C4-2B (cell line): ENCODE measurements around the gene EXPH5.

Experiments
- H3K27ac ChIP-seq: fragments of 450-650 bp; 2 replicates; pipeline ENCODE4 v1.5.1; 2017
- ZFX ChIP-seq: fragments of 450-650 bp; IDR thresholded peaks from 2 replicates; pipeline ENCODE4 v1.6.1; 2017
- TF ChIP-seq, protein P1 (sequence below): fragments of 450-650 bp; conservative IDR thresholded peaks from 2 replicates; pipeline ENCODE4 v1.5.1; 2017; ENCODE audit warnings: mild to moderate bottlenecking

Gene EXPH5

DNA sequence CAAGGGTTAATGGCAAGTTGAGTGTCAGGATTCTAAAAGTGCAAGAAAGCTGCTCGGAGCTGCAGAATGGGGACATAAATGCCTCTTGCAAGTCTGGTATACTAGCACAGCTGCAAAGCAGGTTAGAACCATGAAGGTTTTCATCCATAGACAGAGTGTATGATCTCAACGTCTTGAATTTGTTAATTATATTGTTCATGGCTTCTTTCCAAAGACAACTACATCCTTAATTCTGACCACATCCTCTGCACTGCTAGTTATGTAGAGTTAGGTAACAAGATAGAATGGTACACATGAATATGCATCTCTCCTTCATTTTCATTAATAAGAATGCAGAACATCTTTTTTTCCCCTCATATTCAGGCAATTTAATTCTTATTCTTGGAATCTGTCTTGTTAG lies 34.2 kb downstream of the EXPH5 start:
- TF ChIP-seq, protein P1, sequence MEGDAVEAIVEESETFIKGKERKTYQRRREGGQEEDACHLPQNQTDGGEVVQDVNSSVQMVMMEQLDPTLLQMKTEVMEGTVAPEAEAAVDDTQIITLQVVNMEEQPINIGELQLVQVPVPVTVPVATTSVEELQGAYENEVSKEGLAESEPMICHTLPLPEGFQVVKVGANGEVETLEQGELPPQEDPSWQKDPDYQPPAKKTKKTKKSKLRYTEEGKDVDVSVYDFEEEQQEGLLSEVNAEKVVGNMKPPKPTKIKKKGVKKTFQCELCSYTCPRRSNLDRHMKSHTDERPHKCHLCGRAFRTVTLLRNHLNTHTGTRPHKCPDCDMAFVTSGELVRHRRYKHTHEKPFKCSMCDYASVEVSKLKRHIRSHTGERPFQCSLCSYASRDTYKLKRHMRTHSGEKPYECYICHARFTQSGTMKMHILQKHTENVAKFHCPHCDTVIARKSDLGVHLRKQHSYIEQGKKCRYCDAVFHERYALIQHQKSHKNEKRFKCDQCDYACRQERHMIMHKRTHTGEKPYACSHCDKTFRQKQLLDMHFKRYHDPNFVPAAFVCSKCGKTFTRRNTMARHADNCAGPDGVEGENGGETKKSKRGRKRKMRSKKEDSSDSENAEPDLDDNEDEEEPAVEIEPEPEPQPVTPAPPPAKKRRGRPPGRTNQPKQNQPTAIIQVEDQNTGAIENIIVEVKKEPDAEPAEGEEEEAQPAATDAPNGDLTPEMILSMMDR = no peak
- no peak for TF ChIP-seq ZFX
- no peak overlapping the region for H3K27ac ChIP-seq

DNA sequence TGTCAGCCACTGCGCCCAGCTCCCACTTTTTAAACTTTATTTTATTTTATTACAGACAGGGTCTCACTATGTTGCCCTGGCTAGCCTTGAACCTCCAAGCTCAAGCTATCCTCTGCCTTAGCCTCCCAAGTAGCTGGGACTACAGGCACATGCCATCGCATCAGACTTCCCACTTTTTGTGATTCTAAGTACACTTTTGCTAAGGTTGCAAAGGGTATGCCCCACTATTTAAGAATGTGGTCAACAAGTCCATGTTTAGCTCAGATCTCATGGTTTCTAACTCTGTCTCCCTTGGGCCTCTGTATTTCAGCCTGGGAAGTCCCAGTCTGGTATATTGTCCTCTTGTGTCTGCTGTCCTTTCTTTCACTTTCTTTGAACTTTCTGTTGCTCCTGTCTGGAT lies 35.3 kb downstream of the EXPH5 start:
- TF ChIP-seq ZFX = no peak
- TF ChIP-seq, protein P1 = no peak
- H3K27ac ChIP-seq = no peak overlapping the region

DNA sequence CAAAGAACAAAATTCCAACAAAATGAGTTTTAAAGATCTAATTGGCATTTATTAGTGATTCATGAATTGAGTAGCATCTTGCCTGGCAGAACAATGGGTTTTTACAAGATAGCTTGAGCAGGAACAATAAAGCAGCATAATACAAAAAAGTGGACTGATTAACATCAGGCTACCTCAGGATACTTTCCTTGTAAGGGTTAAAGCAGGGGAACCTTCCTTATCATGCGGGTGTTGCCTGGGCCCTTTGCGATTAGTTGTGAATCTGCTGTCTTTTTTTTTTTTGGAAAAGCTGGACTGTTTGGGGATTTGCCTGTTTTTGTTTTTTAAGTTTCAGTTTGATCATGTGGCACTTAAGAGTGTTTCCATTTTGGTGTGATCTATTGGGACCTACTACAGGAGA lies 37.5 kb downstream of the EXPH5 start:
- TF ChIP-seq, protein P1 = no peak
- TF ChIP-seq ZFX = no peak

DNA sequence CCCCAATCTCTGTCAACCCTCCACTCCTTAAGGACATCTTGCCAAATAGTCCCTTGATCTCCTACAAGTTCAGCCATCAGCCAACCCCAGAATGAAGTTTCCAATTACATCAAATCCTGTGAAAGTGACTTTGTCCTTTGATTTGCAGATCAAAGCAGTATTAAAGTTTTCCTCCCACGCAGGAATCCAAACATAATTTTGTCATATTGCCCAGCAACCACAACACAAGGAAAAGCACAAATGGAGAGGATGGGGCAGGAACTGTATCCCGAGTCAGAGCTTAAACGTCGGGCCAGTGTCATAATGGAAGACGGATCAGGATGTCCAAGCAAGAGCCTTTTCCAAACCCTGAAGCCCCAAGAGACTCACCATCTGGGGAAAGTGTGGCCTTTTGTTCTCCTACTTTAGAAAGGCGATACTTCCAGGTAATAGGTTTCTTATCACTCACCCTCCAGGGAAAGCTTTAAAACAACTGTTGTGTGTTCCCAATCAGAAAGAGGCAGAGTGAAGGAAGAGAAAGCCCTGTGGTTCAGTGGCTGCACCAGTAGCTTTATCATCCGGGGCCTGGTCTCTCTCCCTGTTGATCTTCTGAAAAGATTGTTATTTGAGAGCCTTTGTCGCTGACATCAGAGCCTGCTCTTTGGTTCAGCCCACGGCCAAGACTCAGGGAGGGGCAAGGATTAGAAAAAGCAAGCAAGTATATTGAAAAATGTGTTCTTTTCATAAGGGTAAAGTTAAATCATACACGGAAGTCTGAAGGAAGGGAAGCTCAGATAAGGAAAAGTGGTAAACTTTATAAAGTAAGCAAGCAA lies 41.7 kb downstream of the EXPH5 start:
- TF ChIP-seq ZFX = no peak
- peak overlapping the region; percentile 44; the same call in 1 of the 2 replicates for H3K27ac ChIP-seq

More for the DNA sequence above, 37.5 kb downstream of the EXPH5 start:
- H3K27ac ChIP-seq = no peak overlapping the region

DNA sequence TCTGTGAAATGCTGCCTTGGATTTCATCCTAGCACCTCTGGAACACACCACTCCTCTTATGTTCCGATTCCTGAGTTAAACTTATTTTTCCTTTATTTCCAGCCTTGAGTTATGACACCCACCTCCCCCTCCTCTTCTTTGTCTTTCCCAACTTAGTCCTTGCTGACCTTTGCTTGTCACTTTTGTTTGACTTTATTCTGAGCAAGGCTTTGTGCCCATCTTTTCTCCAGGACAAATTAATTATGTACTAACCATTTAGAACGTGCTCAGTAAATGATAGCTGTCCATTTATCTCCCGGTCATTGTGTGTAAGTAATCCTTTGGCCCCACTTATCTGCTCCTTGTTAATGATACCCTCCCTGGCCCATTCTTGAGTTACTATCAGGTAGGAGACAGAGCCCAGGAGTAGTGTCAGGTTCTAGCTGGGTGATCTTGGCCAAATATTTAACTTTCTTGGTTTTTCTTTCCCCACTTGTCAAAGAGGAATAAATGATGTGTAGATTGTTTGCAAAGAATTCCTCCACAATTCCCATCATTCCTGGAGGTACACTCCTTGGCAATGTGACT lies 44.2 kb downstream of the EXPH5 start:
- TF ChIP-seq, protein P1 = no peak
- TF ChIP-seq ZFX = no peak

DNA sequence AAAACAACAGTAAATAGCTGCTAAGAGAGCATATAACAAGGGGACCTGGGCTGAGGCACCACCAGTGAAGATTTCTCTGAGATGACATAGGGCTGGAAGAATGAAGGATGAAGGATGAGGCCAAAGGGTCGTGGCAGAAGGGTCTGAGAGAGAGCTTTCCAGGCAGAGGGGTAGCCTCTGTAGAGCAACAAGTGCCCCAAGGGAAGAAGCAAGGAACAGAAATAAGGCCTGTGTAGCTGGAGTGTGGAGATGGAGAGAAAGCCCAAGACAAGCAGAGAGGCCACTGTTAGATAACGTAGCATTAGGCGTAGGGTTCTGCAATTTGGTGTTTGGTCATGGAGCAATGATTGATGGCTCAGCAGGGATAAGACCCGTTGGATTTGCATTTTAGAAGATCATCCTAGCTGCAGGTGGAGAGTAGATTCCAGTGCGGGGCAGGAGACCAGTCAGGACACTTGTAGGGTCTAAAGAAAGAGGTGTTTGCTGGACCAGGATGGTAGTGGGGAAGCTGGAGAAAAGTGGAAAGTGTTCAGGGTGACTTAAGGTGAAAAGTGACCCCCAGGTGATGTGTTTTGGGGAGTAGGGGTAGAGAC lies 47.6 kb downstream of the EXPH5 start:
- H3K27ac ChIP-seq = no peak overlapping the region
- no peak for TF ChIP-seq ZFX
- TF ChIP-seq, protein P1 = no peak

More for the DNA sequence above, 44.2 kb downstream of the EXPH5 start:
- H3K27ac ChIP-seq = no peak overlapping the region

DNA sequence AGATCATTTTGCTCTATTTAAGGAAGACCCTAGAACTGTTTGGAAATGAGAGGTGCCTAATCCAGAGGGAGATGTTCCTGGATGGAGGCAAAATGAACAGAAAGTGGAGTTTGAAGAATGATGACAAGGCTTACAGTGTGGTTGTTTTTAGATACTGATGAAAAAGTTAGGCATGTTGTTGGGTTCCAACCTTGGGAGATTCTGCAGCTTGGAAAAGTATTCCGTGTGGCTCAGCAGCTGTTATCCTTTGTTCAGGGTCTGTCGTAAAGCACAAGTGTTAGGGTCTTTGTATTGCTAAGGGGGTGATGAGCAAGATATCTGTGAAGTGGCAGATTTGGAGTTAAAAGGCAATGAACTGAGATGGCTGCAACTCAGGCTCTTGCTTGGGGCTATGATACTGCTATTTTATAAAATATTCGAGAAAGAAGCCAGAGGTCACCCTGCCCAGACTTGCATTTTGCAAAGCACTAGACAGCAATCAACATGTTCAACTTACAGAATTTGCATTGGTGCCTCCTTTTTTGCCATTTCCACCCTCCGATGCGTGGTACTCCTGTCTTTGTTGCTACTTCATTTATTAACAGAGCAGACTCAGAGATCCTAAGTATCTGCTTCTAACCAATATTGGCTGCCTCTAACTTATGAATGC lies 50.1 kb downstream of the EXPH5 start:
- no peak for TF ChIP-seq ZFX
- TF ChIP-seq, protein P1 = no peak
- H3K27ac ChIP-seq = no peak overlapping the region
